GM23248 (cell line): ENCODE data around the gene GOLT1A. TPM values are rescaled to one million over a fixed set of nuclear protein-coding genes. Genes with fewer than 3 reads are reported as not detected.

ENCODE experiments used
- DNase-seq: peaks from one replicate; pipeline ENCODE4 v3.0.0-alpha.2; 2015
- H2AFZ ChIP-seq: fragments of 200-600 bp; sonication (generic); 2 replicates; pipeline ENCODE4 v1.6.1; 2016; ENCODE audit warnings: antibody characterized with exemption
- H3F3A ChIP-seq: fragments of 200-600 bp; sonication (generic); 2 replicates; pipeline ENCODE4 v1.6.1; 2016; ENCODE audit warnings: mild to moderate bottlenecking, antibody characterized with exemption, mixed run types; ENCODE audit not compliant: insufficient read depth
- H3K27ac ChIP-seq: fragments of 200-600 bp; sonication (generic); 2 replicates; pipeline ENCODE4 v1.5.1; 2016; ENCODE audit warnings: mild to moderate bottlenecking
- H3K27me3 ChIP-seq: fragments of 200-600 bp; sonication (generic); replicated peaks from 2 replicates; pipeline ENCODE4 v1.6.1; 2016; ENCODE audit warnings: mild to moderate bottlenecking; ENCODE audit not compliant: insufficient read depth
- H3K36me3 ChIP-seq: fragments of 200-600 bp; sonication (generic); 2 replicates; pipeline ENCODE4 v1.6.1; 2016; ENCODE audit warnings: low read depth, mild to moderate bottlenecking
- H3K4me1 ChIP-seq: fragments of 200-600 bp; sonication (generic); 2 replicates; pipeline ENCODE4 v1.6.1; 2016; ENCODE audit warnings: mild to moderate bottlenecking; ENCODE audit not compliant: insufficient read depth
- H3K4me2 ChIP-seq: fragments of 200-600 bp; sonication (generic); one replicate; pipeline ENCODE4 v1.6.1; 2016; ENCODE audit warnings: mild to moderate bottlenecking; ENCODE audit not compliant: unreplicated experiment
- H3K4me3 ChIP-seq: fragments of 200-600 bp; sonication (generic); 2 replicates; pipeline ENCODE4 v1.5.1; 2016; ENCODE audit warnings: mild to moderate bottlenecking
- H3K79me2 ChIP-seq: fragments of 200-600 bp; sonication (generic); 2 replicates; pipeline ENCODE4 v1.6.1; 2016; ENCODE audit warnings: mild to moderate bottlenecking; ENCODE audit not compliant: insufficient read depth
- H3K9ac ChIP-seq: fragments of 200-600 bp; sonication (generic); 2 replicates; pipeline ENCODE4 v1.6.1; 2016; ENCODE audit warnings: mild to moderate bottlenecking
- H3K9me2 ChIP-seq: fragments of 200-600 bp; sonication (generic); 2 replicates; pipeline ENCODE4 v1.6.1; 2016; ENCODE audit warnings: mixed run types, mild to moderate bottlenecking, moderate library complexity; ENCODE audit not compliant: insufficient read depth
- H3K9me3 ChIP-seq: fragments of 200-600 bp; sonication (generic); one replicate; pipeline ENCODE4 v1.6.1; 2017; ENCODE audit warnings: low read depth
- H4K20me1 ChIP-seq: fragments of 200-600 bp; sonication (generic); 2 replicates; pipeline ENCODE4 v1.6.0; 2016; ENCODE audit not compliant: insufficient read depth
- EZH2 ChIP-seq: fragments of 200-600 bp; sonication (generic); IDR thresholded peaks from 2 replicates; pipeline ENCODE4 v1.6.1; 2018; ENCODE audit warnings: antibody characterized with exemption, mild to moderate bottlenecking; ENCODE audit not compliant: insufficient read depth, poor library complexity, severe bottlenecking
- EZH2phosphoT487 ChIP-seq: fragments of 200-600 bp; sonication (generic); IDR thresholded peaks from 2 replicates; pipeline ENCODE4 v1.6.1; 2018; ENCODE audit warnings: antibody characterized with exemption, moderate library complexity, mild to moderate bottlenecking, low read depth; ENCODE audit not compliant: insufficient read depth
- WGBS, 2 experiments: methylation state at CpG; one replicate each; pipeline ENCODE4 v1.1.6; 2015 to 2017; ENCODE audit warnings: low lambda C conversion rate in 2 of 2, low coverage in 1 of 2; ENCODE audit errors: missing lambda C conversion rate in 2 of 2; 5-methylcytosine and 5-hydroxymethylcytosine counted together
- in situ Hi-C: fragments of 300-500 bp; cut with MboI; formaldehyde crosslinking; loops from 2 replicates; pipeline ENCODE4 v1.15.0; 2020
- polyA plus RNA-seq: library from polyadenylated mRNA; unstranded; fragments of >200 nt; fragmentation: Nextera tagmentation; extraction: Ambion mirVana; gene quantifications from 2 replicates; pipeline ENCODE4 v1.2.1, GENCODE V29; 2016
- total RNA-seq: library from RNA; depleted of rRNA; stranded (reverse); fragments of >200 nt; shearing (Covaris generic); gene quantifications from 2 replicates; pipeline ENCODE4 v1.2.3, GENCODE V29; 2014; rRNA removed

Gene GOLT1A
- total and polyA plus RNA-seq, 2 experiments from 2014 or later: not detected

GRCh38 chr1:204149107-204149506, 64.7 kb downstream of the GOLT1A start:
- no peaks in the 10 kb centered on the region for H3K36me3 ChIP-seq
- DNase-seq: no peak
- in situ Hi-C loops: no loop called here
- H3K9me3 ChIP-seq: no peaks in the 10 kb centered on the region
- no peaks in the 10 kb centered on the region for H3K27me3 ChIP-seq
- no peak for TF ChIP-seq EZH2phosphoT487
- TF ChIP-seq EZH2: no peak
- H3K4me3 ChIP-seq: no peak overlapping the region
- H2AFZ ChIP-seq: no peak overlapping the region
- H3K9me2 ChIP-seq: no peaks in the 10 kb centered on the region
- no peaks in the 10 kb centered on the region; the same call in 1 of the 2 replicates for H3F3A ChIP-seq
- no peaks in the 10 kb centered on the region for H3K79me2 ChIP-seq
- no peak overlapping the region for H3K4me2 ChIP-seq
- H4K20me1 ChIP-seq: no peaks in the 10 kb centered on the region
- no peaks in the 10 kb centered on the region for H3K4me1 ChIP-seq
- no peak overlapping the region for H3K27ac ChIP-seq
- 48 to 59% methylated on average over 2 of the region's 2 CpGs for WGBS, 2 experiments
- no peak overlapping the region for H3K9ac ChIP-seq

Other genes starting within 250 kb of the GOLT1A start
- gene SOX13, start 140.9 kb downstream of the GOLT1A start, total RNA-seq: 5.5 and 5.8 TPM in 2 replicates
- 3.0 and 3.1 TPM in 2 replicates for gene SOX13, start 140.9 kb downstream of the GOLT1A start, polyA plus RNA-seq
- 4.2 and 6.1 TPM in 2 replicates for gene ETNK2, start 61.9 kb downstream of the GOLT1A start, total RNA-seq
- gene ETNK2, start 61.9 kb downstream of the GOLT1A start, polyA plus RNA-seq: 5.0 and 5.2 TPM in 2 replicates
- not detected in 2 replicates for gene REN, start 47.7 kb downstream of the GOLT1A start, total RNA-seq
- gene REN, start 47.7 kb downstream of the GOLT1A start, polyA plus RNA-seq: not detected in 2 replicates
- not detected in 2 replicates for gene KISS1, start 17.5 kb downstream of the GOLT1A start, total RNA-seq
- not detected in 2 replicates for gene KISS1, start 17.5 kb downstream of the GOLT1A start, polyA plus RNA-seq
- 7.3 and 8.3 TPM in 2 replicates for gene PLEKHA6, start 145.9 kb upstream of the GOLT1A start, total RNA-seq
- 4.5 and 5.5 TPM in 2 replicates for gene PLEKHA6, start 145.9 kb upstream of the GOLT1A start, polyA plus RNA-seq
- gene PPP1R15B, start 197.8 kb upstream of the GOLT1A start, total RNA-seq: 27.6 and 28.4 TPM in 2 replicates
- 14.5 and 15.4 TPM in 2 replicates for gene PPP1R15B, start 197.8 kb upstream of the GOLT1A start, polyA plus RNA-seq